ENCODE data around the gene SCN1B. TPM values are rescaled to one million over a fixed set of nuclear protein-coding genes. Genes with fewer than 3 reads are reported as not detected.

The SCN1B gene
- total and polyA plus RNA-seq, 2 experiments from 2014 or later = 1.6 to 4.2 TPM

DNA sequence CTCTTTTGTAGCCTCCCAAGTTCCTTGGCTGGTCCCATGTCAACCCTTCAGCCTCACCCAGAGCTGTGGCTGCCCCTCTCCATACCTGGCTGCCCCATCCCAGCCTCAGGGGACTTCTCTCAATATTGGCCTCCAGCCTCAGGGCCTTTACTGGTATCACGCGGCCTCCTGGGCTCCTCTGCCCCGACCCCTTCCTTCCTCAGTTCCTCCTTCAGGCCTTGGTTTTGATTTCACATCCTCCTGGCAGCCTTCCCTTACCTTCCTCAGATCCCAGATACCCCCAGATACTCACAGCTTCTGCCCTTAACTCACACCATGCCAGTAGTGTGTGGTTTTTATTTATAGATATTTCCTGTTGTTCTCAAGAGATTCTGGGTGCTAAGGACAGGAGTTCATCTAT, 12.8 kb upstream of the SCN1B start:
- H3K4me3 ChIP-seq = no peak overlapping the region
- no peaks in the 10 kb centered on the region for H3K27me3 ChIP-seq
- no peak for DNase-seq (ENCODE audit: low read depth in 1 of 2, low spot score in 1 of 2)
- H3K36me3 ChIP-seq = peaks cover 52% of the 10 kb centered on the region
- no peaks in the 10 kb centered on the region for H3K9me3 ChIP-seq (ENCODE audit: low read depth)
- TF ChIP-seq, protein P1, sequence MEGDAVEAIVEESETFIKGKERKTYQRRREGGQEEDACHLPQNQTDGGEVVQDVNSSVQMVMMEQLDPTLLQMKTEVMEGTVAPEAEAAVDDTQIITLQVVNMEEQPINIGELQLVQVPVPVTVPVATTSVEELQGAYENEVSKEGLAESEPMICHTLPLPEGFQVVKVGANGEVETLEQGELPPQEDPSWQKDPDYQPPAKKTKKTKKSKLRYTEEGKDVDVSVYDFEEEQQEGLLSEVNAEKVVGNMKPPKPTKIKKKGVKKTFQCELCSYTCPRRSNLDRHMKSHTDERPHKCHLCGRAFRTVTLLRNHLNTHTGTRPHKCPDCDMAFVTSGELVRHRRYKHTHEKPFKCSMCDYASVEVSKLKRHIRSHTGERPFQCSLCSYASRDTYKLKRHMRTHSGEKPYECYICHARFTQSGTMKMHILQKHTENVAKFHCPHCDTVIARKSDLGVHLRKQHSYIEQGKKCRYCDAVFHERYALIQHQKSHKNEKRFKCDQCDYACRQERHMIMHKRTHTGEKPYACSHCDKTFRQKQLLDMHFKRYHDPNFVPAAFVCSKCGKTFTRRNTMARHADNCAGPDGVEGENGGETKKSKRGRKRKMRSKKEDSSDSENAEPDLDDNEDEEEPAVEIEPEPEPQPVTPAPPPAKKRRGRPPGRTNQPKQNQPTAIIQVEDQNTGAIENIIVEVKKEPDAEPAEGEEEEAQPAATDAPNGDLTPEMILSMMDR (IDR thresholded peaks at IDR 0.05; ENCODE audit: low read depth, low read length) = no peak
- no peak overlapping the region for H3K27ac ChIP-seq
- H3K4me1 ChIP-seq (ENCODE audit: low read depth) = peaks cover 6% of the 10 kb centered on the region

DNA sequence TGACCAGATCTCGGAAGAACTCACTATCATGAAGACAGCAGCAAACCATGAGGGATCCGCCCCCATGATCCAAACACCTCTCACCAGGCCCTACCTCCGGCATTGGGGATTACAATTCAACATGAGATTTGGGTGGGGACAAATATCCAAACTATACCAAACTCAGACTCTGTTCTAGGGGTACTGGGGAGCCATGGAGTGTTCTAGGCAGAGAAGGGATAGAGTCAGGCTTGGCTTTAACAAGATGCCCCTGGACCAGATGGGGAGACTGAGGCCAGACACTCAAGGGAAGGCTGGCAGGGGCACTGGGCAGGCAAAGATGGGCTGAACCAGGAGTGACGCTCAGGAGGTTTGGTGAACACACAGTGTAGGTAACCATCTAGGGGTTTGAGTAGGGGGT, 11.9 kb upstream of the SCN1B start:
- no peaks in the 10 kb centered on the region for H3K4me1 ChIP-seq (ENCODE audit: low read depth)
- H3K36me3 ChIP-seq = peaks cover 54% of the 10 kb centered on the region
- no peaks in the 10 kb centered on the region for H3K27me3 ChIP-seq
- H3K4me3 ChIP-seq = no peak overlapping the region
- no peaks in the 10 kb centered on the region for H3K9me3 ChIP-seq (ENCODE audit: low read depth)
- TF ChIP-seq, protein P1 (IDR thresholded peaks at IDR 0.05; ENCODE audit: low read depth, low read length) = no peak
- no peak overlapping the region for H3K27ac ChIP-seq
- DNase-seq (ENCODE audit: low read depth in 1 of 2, low spot score in 1 of 2) = no peak

DNA sequence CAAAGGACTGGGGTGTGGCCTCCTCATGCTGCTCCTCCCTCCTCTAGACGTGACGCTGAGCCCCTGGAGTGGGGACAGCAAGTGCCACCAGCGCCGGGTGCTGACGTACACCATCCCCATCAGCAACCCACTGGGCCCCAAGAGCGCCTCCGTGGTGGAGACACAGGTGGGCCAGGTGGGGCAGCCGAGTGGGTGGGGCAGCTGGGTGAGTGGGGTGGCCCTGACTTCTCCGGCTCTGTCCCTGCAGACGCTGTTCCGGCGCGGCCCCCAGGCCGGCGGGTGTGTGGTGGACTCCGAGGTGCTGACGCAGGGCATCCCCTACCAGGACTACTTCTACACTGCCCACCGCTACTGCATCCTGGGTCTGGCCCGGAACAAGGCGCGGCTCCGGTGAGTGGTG, 11.1 kb upstream of the SCN1B start:
- TF ChIP-seq, protein P1 (IDR thresholded peaks at IDR 0.05; ENCODE audit: low read depth, low read length) = no peak
- H3K27ac ChIP-seq = no peak overlapping the region
- no peaks in the 10 kb centered on the region for H3K27me3 ChIP-seq
- DNase-seq (ENCODE audit: low read depth in 1 of 2, low spot score in 1 of 2) = no peak
- H3K4me3 ChIP-seq = no peak overlapping the region
- H3K9me3 ChIP-seq (ENCODE audit: low read depth) = no peaks in the 10 kb centered on the region
- no peaks in the 10 kb centered on the region for H3K4me1 ChIP-seq (ENCODE audit: low read depth)
- peaks cover 62% of the 10 kb centered on the region for H3K36me3 ChIP-seq

DNA sequence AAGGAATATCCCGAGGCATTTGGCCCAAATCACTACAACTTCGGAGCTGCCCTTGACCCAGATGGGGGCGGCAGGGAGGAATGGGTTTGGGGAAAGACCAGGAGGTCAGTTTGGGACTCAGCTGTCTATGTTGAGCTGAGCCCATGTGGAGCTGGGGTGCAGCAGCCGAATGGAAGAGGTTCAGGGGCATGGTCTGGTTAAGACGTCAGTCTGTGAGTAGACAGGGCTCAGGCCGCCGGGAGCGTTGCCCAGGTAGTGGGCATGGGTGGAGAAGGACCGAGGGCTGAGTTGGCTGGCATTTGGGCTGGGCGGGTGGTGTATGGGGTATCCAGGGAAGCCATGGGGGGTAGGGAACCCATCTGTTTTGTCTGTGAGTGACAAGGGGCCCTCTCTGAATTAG, 9.3 kb upstream of the SCN1B start:
- H3K4me1 ChIP-seq (ENCODE audit: low read depth) = no peaks in the 10 kb centered on the region
- H3K36me3 ChIP-seq = peaks cover 60% of the 10 kb centered on the region
- no peak overlapping the region for H3K4me3 ChIP-seq
- no peaks in the 10 kb centered on the region for H3K9me3 ChIP-seq (ENCODE audit: low read depth)
- no peak overlapping the region for H3K27ac ChIP-seq
- no peaks in the 10 kb centered on the region for H3K27me3 ChIP-seq
- TF ChIP-seq, protein P1 (IDR thresholded peaks at IDR 0.05; ENCODE audit: low read depth, low read length) = no peak
- no peak for DNase-seq (ENCODE audit: low read depth in 1 of 2, low spot score in 1 of 2)

DNA sequence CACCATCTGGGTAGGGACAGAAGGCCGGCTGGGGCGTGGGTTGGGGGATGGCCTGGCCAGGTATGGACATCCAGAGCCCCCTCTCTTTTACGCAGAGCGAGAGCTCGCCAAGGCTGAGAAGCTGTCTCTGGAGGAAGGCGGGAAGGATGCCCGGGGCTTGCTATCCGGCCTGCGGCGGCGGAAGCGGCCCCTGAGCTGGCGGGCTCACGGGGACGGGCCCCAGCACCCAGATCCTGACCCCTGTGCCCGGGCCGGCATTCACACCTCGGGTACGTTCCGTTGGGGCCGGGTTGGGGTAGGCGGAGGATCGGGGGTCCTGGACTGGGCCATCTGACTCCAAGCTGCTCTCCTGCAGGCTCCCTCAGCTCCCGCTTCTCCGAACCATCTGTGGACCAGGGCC, 8.7 kb upstream of the SCN1B start:
- DNase-seq (ENCODE audit: low read depth in 1 of 2, low spot score in 1 of 2) = no peak
- H3K27ac ChIP-seq = no peak overlapping the region
- H3K4me3 ChIP-seq = no peak overlapping the region
- no peaks in the 10 kb centered on the region for H3K4me1 ChIP-seq (ENCODE audit: low read depth)
- H3K27me3 ChIP-seq = no peaks in the 10 kb centered on the region
- no peaks in the 10 kb centered on the region for H3K9me3 ChIP-seq (ENCODE audit: low read depth)
- TF ChIP-seq, protein P1 (IDR thresholded peaks at IDR 0.05; ENCODE audit: low read depth, low read length) = no peak
- H3K36me3 ChIP-seq = peaks cover 60% of the 10 kb centered on the region

DNA sequence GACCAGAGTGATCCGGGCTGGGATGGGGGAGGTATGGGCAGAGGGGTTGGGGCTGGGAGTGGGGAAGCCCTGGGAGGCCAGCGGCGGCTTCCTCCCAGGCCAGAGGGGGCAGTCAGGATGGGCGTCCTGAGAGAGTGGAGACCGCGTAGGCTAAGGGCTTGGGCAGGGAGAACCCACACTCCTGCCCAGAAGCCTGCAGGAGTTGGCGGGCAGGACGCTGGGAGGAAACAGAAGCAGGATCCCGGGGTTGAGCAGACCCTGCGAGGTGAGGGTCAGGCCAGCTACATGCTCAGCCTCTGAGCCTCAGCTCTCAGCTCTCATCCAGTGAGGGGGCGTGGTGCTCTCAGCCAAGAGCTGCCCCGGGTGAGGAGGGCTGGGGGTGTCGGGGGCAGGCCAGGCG, 7.8 kb upstream of the SCN1B start:
- Histone ChIP-seq H3K4me3 (no peak overlapping the region), H3K27me3 (no peaks in the 10 kb centered on the region), H3K27ac (no peak overlapping the region), H3K9me3 (ENCODE audit: low read depth) (no peaks in the 10 kb centered on the region), H3K36me3 (peaks cover 67% of the 10 kb centered on the region), H3K4me1 (ENCODE audit: low read depth) (no peaks in the 10 kb centered on the region)
- no peak for DNase-seq (ENCODE audit: low read depth in 1 of 2, low spot score in 1 of 2)
- TF ChIP-seq, protein P1 (IDR thresholded peaks at IDR 0.05; ENCODE audit: low read depth, low read length) = no peak

All from cardiac muscle cell (in vitro differentiated cells and primary cell).